H1 (cell line): ENCODE results near the gene COQ9. TPM values are rescaled to one million over a fixed set of nuclear protein-coding genes. Genes with fewer than 3 reads are reported as not detected.

Experiments used
- CTCF ChIA-PET: fragments of 300-600 bp; sonication (Branson Sonifier 250); formaldehyde crosslinking; loops from one replicate; lab custom pipeline; 2021; ENCODE audit not compliant: partially characterized antibody; lab: Charles Lee
- POLR2A ChIA-PET: fragments of 300-600 bp; sonication (Branson Sonifier 250); formaldehyde crosslinking; loops from one replicate; lab custom pipeline; 2021; ENCODE audit warnings: inconsistent platforms; ENCODE audit not compliant: partially characterized antibody; lab: Charles Lee
- DNase-seq, 2 experiments: peaks; one replicate each; pipeline versions ENCODE4 v3.0.0 to v3.0.0-alpha.2; 2010 to 2022; ENCODE audit warnings: low spot score in 2 of 2, low read depth in 1 of 2, mixed read lengths in 1 of 2
- FAIRE-seq: peaks from 2 replicates; lab custom pipeline; 2011; peaks lifted over from hg19 to GRCh38; lab: Jason Lieb, UNC
- H2AFZ ChIP-seq: 2 replicates; pipeline ENCODE4 v1.8.1; 2012; ENCODE audit warnings: low read length, inconsistent platforms
- H2AK5ac ChIP-seq: 2 replicates; pipeline ENCODE4 v1.6.1; 2013; ENCODE audit warnings: low read depth, low read length
- H2BK120ac ChIP-seq: replicated peaks from 2 replicates; pipeline ENCODE3; 2013; ENCODE audit warnings: low read depth, low read length, inconsistent platforms
- H2BK12ac ChIP-seq: 2 replicates; pipeline ENCODE4 v1.6.1; 2013; ENCODE audit warnings: low read depth, low read length
- H2BK15ac ChIP-seq: 2 replicates; pipeline ENCODE4 v1.6.1; 2013; ENCODE audit warnings: low read length
- H2BK20ac ChIP-seq: 2 replicates; pipeline ENCODE4 v1.6.1; 2013; ENCODE audit warnings: low read length
- H2BK5ac ChIP-seq: 2 replicates; pipeline ENCODE4 v1.6.1; 2013; ENCODE audit warnings: low read depth, low read length
- H3K14ac ChIP-seq: 2 replicates; pipeline ENCODE4 v1.6.1; 2013; ENCODE audit warnings: inconsistent platforms; ENCODE audit not compliant: insufficient read length
- H3K18ac ChIP-seq: 2 replicates; pipeline ENCODE4 v1.6.1; 2013; ENCODE audit warnings: low read length; ENCODE audit errors: extremely low read depth
- H3K23ac ChIP-seq: 2 replicates; pipeline ENCODE4 v1.6.1; 2013; ENCODE audit warnings: inconsistent platforms; ENCODE audit not compliant: insufficient read length
- H3K23me2 ChIP-seq: 2 replicates; pipeline ENCODE4 v1.6.1; 2013; ENCODE audit warnings: low read depth, low read length
- H3K27ac ChIP-seq: 2 replicates; pipeline ENCODE4 v1.6.1; 2011; ENCODE audit warnings: low read depth, low read length, inconsistent platforms
- H3K27me3 ChIP-seq, 4 experiments: replicated peaks in 1 of 4; 1 replicate in 1 of 4; 2 replicates in 3 of 4; pipeline versions ENCODE4 v1.6.1 to v1.8.1; 2011 to 2013; ENCODE audit warnings: low read length in 3 of 4, mild to moderate bottlenecking in 3 of 4, inconsistent platforms in 2 of 4, mixed read lengths in 2 of 4, moderate library complexity in 1 of 4; ENCODE audit not compliant: control insufficient read depth in 3 of 4, insufficient read depth in 3 of 4; ENCODE audit errors: extremely low read depth in 1 of 4
- H3K36me3 ChIP-seq, 4 experiments: 2 replicates each; pipeline versions ENCODE4 v1.6.1 to v1.8.1; 2011 to 2013; ENCODE audit warnings: mild to moderate bottlenecking in 4 of 4, low read length in 3 of 4, moderate library complexity in 2 of 4, control low read depth in 1 of 4, inconsistent platforms in 1 of 4; ENCODE audit not compliant: insufficient read depth in 4 of 4, control insufficient read depth in 2 of 4
- H3K4ac ChIP-seq: replicated peaks from 2 replicates; pipeline ENCODE3; 2013; ENCODE audit warnings: low read length, low read depth, mixed read lengths, inconsistent platforms; ENCODE audit not compliant: insufficient read length
- H3K4me1 ChIP-seq, 4 experiments: replicated peaks in 1 of 4; 1 replicate in 1 of 4; 2 replicates in 3 of 4; pipeline versions ENCODE4 v1.6.1 to v1.8.1; 2011 to 2013; ENCODE audit warnings: low read length in 3 of 4, inconsistent platforms in 2 of 4, mixed read lengths in 1 of 4; ENCODE audit not compliant: insufficient read depth in 4 of 4, control insufficient read depth in 3 of 4
- H3K4me2 ChIP-seq, 2 experiments: 2 replicates each; pipeline versions ENCODE4 v1.6.1 to v1.8.1; 2011 to 2013; ENCODE audit warnings: low read depth in 2 of 2, low read length in 2 of 2, control low read depth in 1 of 2, inconsistent platforms in 1 of 2, mild to moderate bottlenecking in 1 of 2; ENCODE audit not compliant: insufficient read depth in 1 of 2
- H3K4me3 ChIP-seq, 4 experiments: fragments of 200-600, 300-600 bp in 1 of 4; sonication (generic), shearing (Covaris generic), sonication (Bioruptor Twin) in 1 of 4; 2 replicates each; pipeline versions ENCODE4 v1.5.1 to v1.8.1; 2011 to 2016; ENCODE audit warnings: low read length in 4 of 4, low read depth in 3 of 4, control low read depth in 2 of 4, inconsistent platforms in 2 of 4, mild to moderate bottlenecking in 2 of 4, mixed read lengths in 1 of 4, moderate library complexity in 1 of 4; ENCODE audit not compliant: insufficient read depth in 2 of 4; ENCODE audit errors: extremely low read depth in 1 of 4
- H3K56ac ChIP-seq: replicated peaks from 2 replicates; pipeline ENCODE3; 2013; ENCODE audit warnings: low read depth, mild to moderate bottlenecking, mixed read lengths, low read length, inconsistent platforms; ENCODE audit not compliant: insufficient read length
- H3K79me1 ChIP-seq: 2 replicates; pipeline ENCODE4 v1.6.1; 2013; ENCODE audit warnings: low read depth, low read length, control low read depth
- H3K79me2 ChIP-seq, 2 experiments: 2 replicates each; pipeline versions ENCODE4 v1.6.1 to v1.8.1; 2012 to 2013; ENCODE audit warnings: low read length in 2 of 2, mild to moderate bottlenecking in 2 of 2, inconsistent platforms in 1 of 2; ENCODE audit not compliant: insufficient read depth in 2 of 2, control insufficient read depth in 1 of 2
- H3K9ac ChIP-seq, 4 experiments: replicated peaks in 1 of 4; 1 replicate in 1 of 4; 2 replicates in 3 of 4; pipeline versions ENCODE4 v1.6.1 to v1.8.1; 2011 to 2013; ENCODE audit warnings: low read depth in 3 of 4, low read length in 3 of 4, control low read depth in 2 of 4, mild to moderate bottlenecking in 2 of 4, moderate library complexity in 2 of 4, inconsistent platforms in 1 of 4; ENCODE audit errors: extremely low read depth in 1 of 4
- H3K9me3 ChIP-seq, 2 experiments: 2 replicates each; pipeline versions ENCODE4 v1.6.1 to v1.8.1; 2012 to 2013; ENCODE audit warnings: mild to moderate bottlenecking in 2 of 2, moderate library complexity in 2 of 2, control low read depth in 1 of 2, inconsistent platforms in 1 of 2, low read depth in 1 of 2, low read length in 1 of 2, mixed read lengths in 1 of 2; ENCODE audit not compliant: insufficient read depth in 2 of 2
- H4K20me1 ChIP-seq, 2 experiments: replicated peaks in 1 of 2; 2 replicates each; pipeline versions ENCODE3 to v1.8.1; 2011 to 2013; ENCODE audit warnings: inconsistent platforms in 2 of 2, low read length in 2 of 2, mild to moderate bottlenecking in 1 of 2; ENCODE audit not compliant: insufficient read depth in 2 of 2, control insufficient read depth in 1 of 2
- H4K5ac ChIP-seq: 2 replicates; pipeline ENCODE4 v1.6.1; 2013; ENCODE audit warnings: low read length, low read depth, mixed read lengths, inconsistent platforms; ENCODE audit not compliant: insufficient read length
- H4K8ac ChIP-seq: 2 replicates; pipeline ENCODE4 v1.8.0; 2013; ENCODE audit warnings: mild to moderate bottlenecking, moderate library complexity, low read length, inconsistent platforms; ENCODE audit not compliant: insufficient read depth; ENCODE audit errors: extremely low read depth
- H4K91ac ChIP-seq: replicated peaks from 2 replicates; pipeline ENCODE3; 2013; ENCODE audit warnings: low read length, mixed read lengths, inconsistent platforms; ENCODE audit not compliant: insufficient read length
- PHF8 ChIP-seq: fragments of 200-600 bp; sonication (generic); conservative IDR thresholded peaks from 2 replicates; pipeline ENCODE4 v1.7.1; 2012; ENCODE audit warnings: low read depth, mild to moderate bottlenecking, inconsistent platforms, low read length, moderate library complexity
- POU5F1 ChIP-seq: IDR thresholded peaks from 2 replicates; pipeline ENCODE4 v1.6.1; 2011; ENCODE audit warnings: low read depth, mild to moderate bottlenecking, low read length, moderate library complexity
- SUZ12 ChIP-seq: fragments of 200-600 bp; sonication (generic); IDR thresholded peaks from 2 replicates; pipeline ENCODE4 v1.6.1; 2012; ENCODE audit warnings: mild to moderate bottlenecking, inconsistent platforms, low read length, moderate library complexity, mixed read lengths
- ZNF274 ChIP-seq: IDR thresholded peaks from 2 replicates; pipeline ENCODE4 v1.7.0; 2012; ENCODE audit warnings: low read length, borderline replicate concordance; ENCODE audit errors: extremely low read depth
- WGBS, 2 experiments: shearing (Covaris generic) in 1 of 2; methylation state at CpG; one replicate each; pipeline versions ENCODE4 v1.1.6 to v1.1.7; 2013 to 2015; ENCODE audit warnings: low lambda C conversion rate in 2 of 2, mixed read lengths in 2 of 2, inconsistent platforms in 1 of 2, low coverage in 1 of 2, missing lambda C conversion rate in 1 of 2; ENCODE audit not compliant: insufficient replicate concordance in 2 of 2, insufficient coverage in 1 of 2, insufficient read length in 1 of 2; ENCODE audit errors: extremely low coverage in 1 of 2, missing lambda C conversion rate in 1 of 2; 5-methylcytosine and 5-hydroxymethylcytosine counted together
- polyA plus RNA-seq, 7 experiments: library from polyadenylated mRNA; depleted of rRNA in 3 of 7; stranded (reverse) in 5 of 7; unstranded in 2 of 7; fragments of >200 nt in 5 of 7; fragments of 200-250 nt in 2 of 7; gene quantifications; 1 replicate in 5 of 7; 2 replicates in 1 of 7; 4 replicates in 1 of 7; pipeline versions ENCODE4 v1.2.1 to v1.2.3, GENCODE V29; 2011 to 2013; ENCODE audit warnings: missing spikeins in 2 of 7, mixed read lengths in 2 of 7
- total RNA-seq: library from RNA; stranded (reverse); fragmentation: NEBNext Ultra II Directional; extraction: Animal tissue kit (Norgen Biotek cat#: 25700); gene quantifications from 2 replicates; pipeline ENCODE4 v1.2.1, GENCODE V29; 2021

COQ9 gene
- total and polyA plus RNA-seq, 2 of the 8 experiments (the other 6 are each of a cell fraction or from before 2014, with no cell fraction given): 33.3 to 60.3 TPM

GRCh38 chr16:57502048-57502775, 54.9 kb downstream of the COQ9 start:
- Histone ChIP-seq H2BK5ac (no peak overlapping the region), H3K9ac (no peak overlapping the region), H2AFZ (no peak overlapping the region), H3K56ac (no peak overlapping the region), H3K79me1 (no peaks in the 10 kb centered on the region; the same call in 1 of the 2 replicates), H3K4me3 (no peak overlapping the region), H3K14ac (no peak overlapping the region), H3K36me3 (no peaks in the 10 kb centered on the region), H4K5ac (no peak overlapping the region), H3K27ac (no peak overlapping the region), H4K20me1 (no peaks in the 10 kb centered on the region), H3K4me2 (no peak overlapping the region), H3K18ac (no peak overlapping the region), H3K9me3 (no peaks in the 10 kb centered on the region), H3K23me2 (peaks cover 2% of the 10 kb centered on the region; the same call in 1 of the 2 replicates), H3K79me2 (no peaks in the 10 kb centered on the region), H2AK5ac (no peak overlapping the region), H2BK120ac (no peak overlapping the region), H3K27me3 (no peaks in the 10 kb centered on the region), H3K4ac (no peak overlapping the region), H3K4me1 (peaks cover 0 to 8% (median 2%) of the 10 kb centered on the region in 4 experiments; a peak in 6 of 7 replicates), H2BK20ac (no peak overlapping the region), H2BK12ac (no peak overlapping the region), H3K23ac (no peak overlapping the region), H2BK15ac (peak overlapping the region; percentile 81; the same call in 1 of the 2 replicates), H4K91ac (no peak overlapping the region), H4K8ac (no peak overlapping the region)
- ChIA-PET POLR2A (interaction anchor here (0.6 to 1.9 kb wide), 3 partner anchors 9 to 15 kb away, joined by 3 to 5 read pairs (median 3); no protein-coding TSS in a partner anchor), CTCF (interaction anchor here (1.4 to 8.8 kb wide), 3 partner anchors 15 to 21 kb away, joined by 6 to 89 read pairs (median 11); no protein-coding TSS in a partner anchor)
- no peak for FAIRE-seq
- 83% methylated on average over 12 of the region's 12 CpGs; no CpG with 5 or more reads in 1 of the 2 experiments for WGBS, 2 experiments
- TF ChIP-seq PHF8 (no peak), SUZ12 (no peak), POU5F1 (no peak), ZNF274 (no peak)
- DNase-seq: no peak
